IPS DF 6.9 (cell line): ENCODE results near the gene SPATA20.

ENCODE experiments used
- DNase-seq: peaks from one replicate; pipeline ENCODE4 v3.0.0-alpha.2; 2013; ENCODE audit warnings: low read depth, low spot score
- H3K27ac ChIP-seq: one replicate; pipeline ENCODE4 v1.5.1; 2013; ENCODE audit warnings: low read length, control low read depth
- H3K27me3 ChIP-seq: 2 replicates; pipeline ENCODE4 v1.6.1; 2013; ENCODE audit warnings: mild to moderate bottlenecking, low read length; ENCODE audit not compliant: control insufficient read depth, insufficient read depth
- H3K36me3 ChIP-seq: 2 replicates; pipeline ENCODE4 v1.6.1; 2013; ENCODE audit warnings: low read length; ENCODE audit not compliant: control insufficient read depth, insufficient read depth
- H3K4me1 ChIP-seq: 2 replicates; pipeline ENCODE4 v1.6.1; 2013; ENCODE audit warnings: low read length; ENCODE audit not compliant: control insufficient read depth, insufficient read depth
- H3K4me3 ChIP-seq: 2 replicates; pipeline ENCODE4 v1.5.1; 2013; ENCODE audit warnings: mild to moderate bottlenecking, low read length
- H3K9me3 ChIP-seq: 2 replicates; pipeline ENCODE4 v1.6.1; 2013; ENCODE audit warnings: low read length, inconsistent platforms; ENCODE audit not compliant: control insufficient read depth, insufficient read depth
- WGBS: extraction: QIAGEN DNeasy Blood & Tissue Kit; methylation state at CpG from one replicate; pipeline ENCODE4 v1.1.7; 2013; ENCODE audit warnings: mixed read lengths, missing lambda C conversion rate; ENCODE audit not compliant: insufficient read length, insufficient coverage; 5-methylcytosine and 5-hydroxymethylcytosine counted together

SPATA20 gene

GRCh38 chr17:50577451-50577954 is 30.5 kb downstream of the SPATA20 start:
- Histone ChIP-seq H3K27me3 (no peaks in the 10 kb centered on the region), H3K36me3 (no peaks in the 10 kb centered on the region; the same call in 1 of the 2 replicates), H3K4me1 (no peaks in the 10 kb centered on the region), H3K27ac (no peak overlapping the region), H3K4me3 (no peak overlapping the region), H3K9me3 (no peaks in the 10 kb centered on the region)
- WGBS = no CpG with 5 or more reads among the region's 13 CpGs
- DNase-seq = no peak

- H3K27ac ChIP-seq = no peak overlapping the region
- WGBS = no CpG with 5 or more reads among the region's 16 CpGs
- no peaks in the 10 kb centered on the region for H3K4me1 ChIP-seq
- no peaks in the 10 kb centered on the region; the same call in 1 of the 2 replicates for H3K36me3 ChIP-seq
- H3K9me3 ChIP-seq = no peaks in the 10 kb centered on the region
- no peak overlapping the region for H3K4me3 ChIP-seq
- no peaks in the 10 kb centered on the region for H3K27me3 ChIP-seq
- no peak for DNase-seq
Measured at GRCh38 chr17:50578173-50578572, 31.2 kb downstream of the SPATA20 start.

- DNase-seq = no peak
- WGBS = no CpG with 5 or more reads among the region's 7 CpGs
- no peaks in the 10 kb centered on the region; the same call in 1 of the 2 replicates for H3K36me3 ChIP-seq
- H3K27me3 ChIP-seq = no peaks in the 10 kb centered on the region
- no peaks in the 10 kb centered on the region for H3K9me3 ChIP-seq
- H3K4me3 ChIP-seq = no peak overlapping the region
- H3K4me1 ChIP-seq = no peaks in the 10 kb centered on the region
- H3K27ac ChIP-seq = no peak overlapping the region
Measured at GRCh38 chr17:50579399-50579798, 32.4 kb downstream of the SPATA20 start.

- no peaks in the 10 kb centered on the region for H3K9me3 ChIP-seq
- no peaks in the 10 kb centered on the region for H3K4me1 ChIP-seq
- no peak overlapping the region for H3K27ac ChIP-seq
- H3K36me3 ChIP-seq = no peaks in the 10 kb centered on the region; the same call in 1 of the 2 replicates
- H3K27me3 ChIP-seq = no peaks in the 10 kb centered on the region
- no CpG with 5 or more reads among the region's 9 CpGs for WGBS
- DNase-seq = no peak
- no peak overlapping the region for H3K4me3 ChIP-seq
Measured at GRCh38 chr17:50580646-50581045, 33.7 kb downstream of the SPATA20 start.

GRCh38 chr17:50581316-50581715 is 34.3 kb downstream of the SPATA20 start:
- H3K9me3 ChIP-seq = no peaks in the 10 kb centered on the region
- WGBS = no CpG with 5 or more reads among the region's 12 CpGs
- no peak overlapping the region for H3K27ac ChIP-seq
- no peaks in the 10 kb centered on the region for H3K36me3 ChIP-seq
- DNase-seq = no peak
- H3K4me1 ChIP-seq = 0 out of 2 replicates have a peak, but pooled peaks cover under 1% of the 10 kb centered on the region
- no peak overlapping the region for H3K4me3 ChIP-seq
- H3K27me3 ChIP-seq = no peaks in the 10 kb centered on the region

GRCh38 chr17:50582741-50583140 is 35.8 kb downstream of the SPATA20 start:
- Histone ChIP-seq H3K9me3 (no peaks in the 10 kb centered on the region), H3K36me3 (no peaks in the 10 kb centered on the region), H3K27me3 (no peaks in the 10 kb centered on the region), H3K4me1 (0 out of 2 replicates have a peak, but pooled peaks cover 1% of the 10 kb centered on the region), H3K27ac (no peak overlapping the region), H3K4me3 (no peak overlapping the region)
- no peak for DNase-seq
- WGBS = no CpG with 5 or more reads among the region's 2 CpGs

- Histone ChIP-seq H3K36me3 (no peaks in the 10 kb centered on the region), H3K4me1 (0 out of 2 replicates have a peak, but pooled peaks cover 1% of the 10 kb centered on the region), H3K27ac (no peak overlapping the region), H3K4me3 (no peak overlapping the region), H3K27me3 (no peaks in the 10 kb centered on the region), H3K9me3 (no peaks in the 10 kb centered on the region)
- no CpG with 5 or more reads among the region's 7 CpGs for WGBS
- DNase-seq = no peak
Measured at GRCh38 chr17:50583641-50584040, 36.7 kb downstream of the SPATA20 start.

GRCh38 chr17:50584116-50584515 is 37.1 kb downstream of the SPATA20 start:
- WGBS = no CpG with 5 or more reads among the region's 4 CpGs
- Histone ChIP-seq H3K4me3 (no peak overlapping the region), H3K4me1 (0 out of 2 replicates have a peak, but pooled peaks cover 1% of the 10 kb centered on the region), H3K36me3 (no peaks in the 10 kb centered on the region), H3K9me3 (no peaks in the 10 kb centered on the region), H3K27me3 (no peaks in the 10 kb centered on the region), H3K27ac (no peak overlapping the region)
- DNase-seq = no peak

GRCh38 chr17:50584749-50585148 is 37.8 kb downstream of the SPATA20 start:
- Histone ChIP-seq H3K9me3 (no peaks in the 10 kb centered on the region), H3K4me3 (no peak overlapping the region), H3K27me3 (no peaks in the 10 kb centered on the region), H3K4me1 (0 out of 2 replicates have a peak, but pooled peaks cover 1% of the 10 kb centered on the region), H3K36me3 (no peaks in the 10 kb centered on the region), H3K27ac (no peak overlapping the region)
- DNase-seq = no peak
- WGBS = no CpG with 5 or more reads among the region's 6 CpGs

GRCh38 chr17:50585346-50585745 is 38.4 kb downstream of the SPATA20 start:
- Histone ChIP-seq H3K9me3 (no peaks in the 10 kb centered on the region), H3K36me3 (no peaks in the 10 kb centered on the region), H3K4me1 (0 out of 2 replicates have a peak, but pooled peaks cover 1% of the 10 kb centered on the region), H3K27me3 (no peaks in the 10 kb centered on the region), H3K27ac (no peak overlapping the region), H3K4me3 (no peak overlapping the region)
- no CpG with 5 or more reads among the region's 4 CpGs for WGBS
- DNase-seq = no peak

- 0 out of 2 replicates have a peak, but pooled peaks cover 1% of the 10 kb centered on the region for H3K4me1 ChIP-seq
- DNase-seq = no peak
- H3K36me3 ChIP-seq = no peaks in the 10 kb centered on the region
- H3K27ac ChIP-seq = no peak overlapping the region
- no peaks in the 10 kb centered on the region for H3K9me3 ChIP-seq
- no CpG with 5 or more reads among the region's 8 CpGs for WGBS
- no peak overlapping the region for H3K4me3 ChIP-seq
- H3K27me3 ChIP-seq = no peaks in the 10 kb centered on the region
Measured at GRCh38 chr17:50585891-50586290, 38.9 kb downstream of the SPATA20 start.
